ENCODE data around the gene TMEM254.

GRCh38 chr10:80055760-80056159 lies 22.7 kb upstream of the TMEM254 start:
- TF ChIP-seq, protein P1, sequence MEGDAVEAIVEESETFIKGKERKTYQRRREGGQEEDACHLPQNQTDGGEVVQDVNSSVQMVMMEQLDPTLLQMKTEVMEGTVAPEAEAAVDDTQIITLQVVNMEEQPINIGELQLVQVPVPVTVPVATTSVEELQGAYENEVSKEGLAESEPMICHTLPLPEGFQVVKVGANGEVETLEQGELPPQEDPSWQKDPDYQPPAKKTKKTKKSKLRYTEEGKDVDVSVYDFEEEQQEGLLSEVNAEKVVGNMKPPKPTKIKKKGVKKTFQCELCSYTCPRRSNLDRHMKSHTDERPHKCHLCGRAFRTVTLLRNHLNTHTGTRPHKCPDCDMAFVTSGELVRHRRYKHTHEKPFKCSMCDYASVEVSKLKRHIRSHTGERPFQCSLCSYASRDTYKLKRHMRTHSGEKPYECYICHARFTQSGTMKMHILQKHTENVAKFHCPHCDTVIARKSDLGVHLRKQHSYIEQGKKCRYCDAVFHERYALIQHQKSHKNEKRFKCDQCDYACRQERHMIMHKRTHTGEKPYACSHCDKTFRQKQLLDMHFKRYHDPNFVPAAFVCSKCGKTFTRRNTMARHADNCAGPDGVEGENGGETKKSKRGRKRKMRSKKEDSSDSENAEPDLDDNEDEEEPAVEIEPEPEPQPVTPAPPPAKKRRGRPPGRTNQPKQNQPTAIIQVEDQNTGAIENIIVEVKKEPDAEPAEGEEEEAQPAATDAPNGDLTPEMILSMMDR (IDR thresholded peaks at IDR 0.05; ENCODE audit: low read depth, low read length), result no peak
- TF ChIP-seq EZH2phosphoT487 (IDR thresholded peaks at IDR 0.05; ENCODE audit: low read depth), result no peak
